22Rv1 (cell line): Measurements from ENCODE around the gene NBL1.

Source experiments
- H3K27ac ChIP-seq: fragments of 450-650 bp; 2 replicates; pipeline ENCODE4 v1.5.1; 2017
- ZFX ChIP-seq: fragments of 450-650 bp; IDR thresholded peaks from 2 replicates; pipeline ENCODE4 v1.6.1; 2017; ENCODE audit warnings: antibody characterized with exemption, borderline replicate concordance
- TF ChIP-seq, protein P1 (sequence below): fragments of 450-650 bp; IDR thresholded peaks from 2 replicates; pipeline ENCODE4 v1.5.1; 2017; ENCODE audit warnings: mild to moderate bottlenecking

The NBL1 gene

DNA sequence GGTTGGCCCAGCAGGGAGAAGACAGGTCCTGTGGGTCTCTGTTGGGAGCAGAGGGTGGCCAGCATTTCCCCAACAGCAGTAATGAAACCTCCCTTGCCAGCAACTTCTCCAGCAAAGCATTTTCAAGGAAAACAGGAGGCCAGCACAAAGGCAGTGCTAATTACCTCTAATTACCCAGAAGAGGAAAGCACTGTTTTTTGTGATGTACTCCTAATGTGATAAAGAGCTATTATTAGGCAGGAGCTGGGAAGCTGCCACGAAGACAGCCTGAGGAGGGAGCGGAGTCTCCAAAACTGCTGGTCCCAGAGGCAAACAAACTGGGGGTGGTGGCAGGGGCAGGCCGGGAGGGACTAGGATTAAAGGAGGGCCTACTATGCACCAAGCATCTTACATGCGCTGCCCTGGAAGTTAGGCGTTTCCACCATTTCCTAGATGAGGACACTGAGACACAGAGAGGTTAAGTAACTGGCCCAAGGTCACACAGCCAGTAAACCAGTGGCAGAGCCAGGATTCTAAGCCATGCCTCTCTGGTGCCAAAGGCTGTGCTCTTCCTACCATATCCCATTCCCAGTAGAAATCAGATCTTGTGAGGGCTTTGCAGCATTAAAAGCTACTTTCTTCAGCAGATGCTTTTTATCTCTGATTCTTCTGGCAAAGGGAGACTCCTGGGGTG, 45.1 kb downstream of the NBL1 start:
- no peak for TF ChIP-seq ZFX
- TF ChIP-seq, protein P1, sequence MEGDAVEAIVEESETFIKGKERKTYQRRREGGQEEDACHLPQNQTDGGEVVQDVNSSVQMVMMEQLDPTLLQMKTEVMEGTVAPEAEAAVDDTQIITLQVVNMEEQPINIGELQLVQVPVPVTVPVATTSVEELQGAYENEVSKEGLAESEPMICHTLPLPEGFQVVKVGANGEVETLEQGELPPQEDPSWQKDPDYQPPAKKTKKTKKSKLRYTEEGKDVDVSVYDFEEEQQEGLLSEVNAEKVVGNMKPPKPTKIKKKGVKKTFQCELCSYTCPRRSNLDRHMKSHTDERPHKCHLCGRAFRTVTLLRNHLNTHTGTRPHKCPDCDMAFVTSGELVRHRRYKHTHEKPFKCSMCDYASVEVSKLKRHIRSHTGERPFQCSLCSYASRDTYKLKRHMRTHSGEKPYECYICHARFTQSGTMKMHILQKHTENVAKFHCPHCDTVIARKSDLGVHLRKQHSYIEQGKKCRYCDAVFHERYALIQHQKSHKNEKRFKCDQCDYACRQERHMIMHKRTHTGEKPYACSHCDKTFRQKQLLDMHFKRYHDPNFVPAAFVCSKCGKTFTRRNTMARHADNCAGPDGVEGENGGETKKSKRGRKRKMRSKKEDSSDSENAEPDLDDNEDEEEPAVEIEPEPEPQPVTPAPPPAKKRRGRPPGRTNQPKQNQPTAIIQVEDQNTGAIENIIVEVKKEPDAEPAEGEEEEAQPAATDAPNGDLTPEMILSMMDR, result no peak

DNA sequence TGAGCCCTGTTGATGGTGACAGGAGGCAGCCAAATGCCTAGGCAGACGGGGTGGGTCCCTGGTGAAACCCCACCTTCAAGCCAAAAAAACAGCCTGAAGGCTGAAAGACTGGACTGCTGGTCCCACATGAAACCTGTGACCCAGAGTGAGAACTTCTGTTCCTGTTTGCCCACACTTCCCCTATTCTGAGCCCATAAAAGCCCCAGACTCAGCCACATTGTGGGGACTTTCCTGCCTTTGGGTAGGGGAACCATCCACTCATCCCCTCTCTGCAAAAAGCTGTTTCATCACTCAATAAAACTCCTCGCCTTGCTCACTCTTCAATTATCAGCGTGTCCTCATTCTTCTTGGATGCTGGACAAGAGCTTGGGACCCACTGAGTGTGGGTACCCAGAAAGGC, 45.7 kb downstream of the NBL1 start:
- no peak for TF ChIP-seq ZFX
- TF ChIP-seq, protein P1, result no peak
- H3K27ac ChIP-seq, result no peak overlapping the region

More for the DNA sequence above, 45.1 kb downstream of the NBL1 start:
- no peak overlapping the region for H3K27ac ChIP-seq

DNA sequence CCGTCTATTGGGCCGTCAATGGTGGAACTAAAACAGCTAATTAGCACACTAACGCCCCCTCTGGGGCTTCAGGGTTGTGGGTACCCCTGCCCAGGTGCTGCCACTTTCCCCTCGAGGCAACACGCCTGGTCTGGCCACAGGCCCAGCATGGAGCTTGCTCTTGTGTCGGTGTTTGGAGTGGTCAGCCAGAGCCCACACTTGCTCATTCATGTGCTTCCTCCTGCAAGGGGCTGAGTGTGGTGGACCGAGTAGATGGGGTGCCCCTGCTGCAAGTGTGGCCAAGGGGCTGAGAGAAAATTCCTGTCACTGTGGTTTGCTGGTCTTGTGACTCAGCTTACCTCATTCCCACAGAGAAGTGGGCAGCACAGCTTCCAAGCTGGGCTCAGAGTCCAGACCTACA, 46.2 kb downstream of the NBL1 start:
- H3K27ac ChIP-seq, result no peak overlapping the region
- TF ChIP-seq, protein P1, result no peak
- TF ChIP-seq ZFX, result no peak

DNA sequence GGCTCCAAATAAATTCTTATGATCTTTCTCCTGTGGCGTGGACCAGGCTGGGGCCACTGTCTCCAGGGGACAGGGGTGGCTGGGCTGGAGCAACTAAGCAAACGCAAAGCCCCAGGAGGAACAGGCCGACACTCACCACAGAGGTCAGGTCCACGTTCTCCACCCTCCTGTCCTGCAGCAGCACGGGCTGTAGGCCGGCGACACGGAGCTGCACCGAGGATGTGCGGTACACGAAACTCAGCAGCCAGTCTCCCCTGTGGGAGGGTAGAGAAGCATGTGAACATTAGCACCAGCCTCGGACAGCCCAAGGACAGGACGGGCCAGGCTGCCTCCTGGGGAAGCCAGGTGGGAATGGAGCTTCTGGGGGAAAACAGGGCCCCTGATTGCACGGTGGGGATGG, 50.2 kb downstream of the NBL1 start:
- TF ChIP-seq, protein P1, result no peak
- no peak for TF ChIP-seq ZFX
- no peak overlapping the region for H3K27ac ChIP-seq

DNA sequence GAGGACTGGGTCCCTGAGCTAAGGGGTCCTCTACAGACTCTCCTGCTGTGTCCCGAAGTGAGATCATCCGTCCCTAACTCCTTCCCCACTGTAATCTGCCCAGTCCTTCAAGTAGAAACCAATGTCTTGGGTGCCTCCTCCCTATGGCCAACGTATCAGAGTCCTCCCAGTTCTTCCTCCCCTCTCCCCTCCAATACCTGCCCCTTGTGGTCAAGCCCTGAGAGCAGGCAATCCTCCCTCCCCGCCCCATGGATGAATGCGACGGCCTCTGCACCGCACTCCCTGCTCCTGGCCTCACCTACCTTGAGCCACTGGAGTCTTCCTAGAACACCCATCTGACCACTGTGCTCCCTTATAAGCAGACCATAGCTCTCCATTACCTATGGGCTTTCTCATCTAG, 51.7 kb downstream of the NBL1 start:
- TF ChIP-seq ZFX, result no peak
- TF ChIP-seq, protein P1, result no peak
- H3K27ac ChIP-seq, result no peak overlapping the region

DNA sequence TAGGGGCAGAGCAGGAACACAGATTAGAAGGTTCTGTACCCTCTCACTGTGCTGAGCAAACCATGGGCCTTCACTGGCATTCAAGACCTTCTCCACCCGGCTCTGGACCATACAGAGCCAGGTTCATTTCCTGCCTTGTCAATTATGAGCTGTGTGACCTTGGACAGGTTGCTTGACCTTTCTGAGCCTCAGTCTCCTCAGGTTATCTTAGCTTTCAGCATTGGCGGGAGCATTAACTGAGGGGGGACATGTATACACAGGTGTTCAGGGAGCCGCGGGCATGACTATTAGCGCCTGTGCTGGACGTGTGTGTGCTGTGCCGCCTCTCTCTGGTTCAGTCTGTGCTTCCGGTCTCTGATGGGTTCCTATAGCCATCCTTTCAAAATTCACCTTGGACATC, 52.7 kb downstream of the NBL1 start:
- H3K27ac ChIP-seq, result no peak overlapping the region
- TF ChIP-seq, protein P1, result no peak
- TF ChIP-seq ZFX, result no peak

DNA sequence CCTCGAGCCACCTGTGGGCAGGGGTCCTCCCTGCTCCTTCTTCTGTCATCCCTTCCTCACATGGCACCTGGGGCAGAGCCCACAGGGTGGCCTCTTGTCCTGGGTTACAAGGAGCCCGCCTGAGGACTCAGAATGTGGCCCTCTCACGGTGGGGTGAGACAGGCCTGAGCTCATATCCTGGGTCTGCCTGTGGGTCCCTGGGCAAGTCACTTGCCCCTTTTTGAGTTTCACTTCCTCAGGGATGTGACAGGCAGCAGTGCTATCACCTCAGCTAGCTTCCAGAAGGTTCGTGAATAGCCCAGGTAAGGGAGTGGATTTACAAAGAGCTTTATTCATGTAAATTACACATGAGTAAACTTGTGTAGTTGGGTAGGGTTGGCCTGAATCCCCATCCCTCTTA, 54.1 kb downstream of the NBL1 start:
- no peak for TF ChIP-seq ZFX
- TF ChIP-seq, protein P1, result no peak
- no peak overlapping the region for H3K27ac ChIP-seq
